ENCODE results near the gene ARMH3. TPM values are rescaled to one million over a fixed set of nuclear protein-coding genes. Genes with fewer than 3 reads are reported as not detected.

ARMH3 gene
- total RNA-seq, 1 experiment from 2014 or later, result 30.6 TPM

GRCh38 chr10:102067091-102067916, 11.3 kb upstream of the ARMH3 start:
- ChIA-PET POLR2A (interaction anchor here (0.5 kb wide), 1 partner anchor 8 kb away, joined by 5 read pairs; no protein-coding TSS in a partner anchor), CTCF (no interaction called here)
- H3K9me3 ChIP-seq (ENCODE audit: control insufficient read depth, insufficient read depth, low read depth, low read length), result no peaks in the 10 kb centered on the region
- TF ChIP-seq TCF7L2 (IDR thresholded peaks at IDR 0.05; ENCODE audit: low read depth, low read length), result no peak
- TF ChIP-seq SIN3A (IDR thresholded peaks at IDR 0.05; ENCODE audit: borderline replicate concordance, insufficient read depth, low read depth, low read length), result no peak
- no peak for TF ChIP-seq REST (IDR thresholded peaks at IDR 0.05; ENCODE audit: insufficient read depth in 1 of 2, low read depth in 2 of 2, low read length in 1 of 2)
- in situ Hi-C loops (cut with HindIII; ENCODE audit: low pct_unique_long_range_greater_than_20kb, low sequenced_read_pairs) (no loop called here), intact Hi-C loops (cut with micrococcal nuclease; ENCODE audit: unreplicated experiment) (no loop called here)
- H3K27ac ChIP-seq (ENCODE audit: low read length), result no peak overlapping the region
- no peak for DNase-seq (ENCODE audit: low read depth, low spot score)
- H3K36me3 ChIP-seq (ENCODE audit: control insufficient read depth, insufficient read depth, low read length), result no peaks in the 10 kb centered on the region
- no peak for ATAC-seq
- no TSS peak for BruUV-seq (replicated peaks)
- H3K4me1 ChIP-seq (ENCODE audit: control insufficient read depth, insufficient read depth, low read length), result peaks cover 20% of the 10 kb centered on the region
- H3K4me3 ChIP-seq (ENCODE audit: low read depth in 2 of 2, low read length in 2 of 2), result no peak overlapping the region
- H3K27me3 ChIP-seq (ENCODE audit: control insufficient read depth, insufficient read depth, low read length), result no peaks in the 10 kb centered on the region

- peak overlapping the region; percentile 88 for H3K27ac ChIP-seq (ENCODE audit: low read length)
- POLR2A ChIA-PET, result interaction anchor here (0.5 kb wide), 1 partner anchor 22 kb away, joined by 6 read pairs; no protein-coding TSS in a partner anchor
Measured at GRCh38 chr10:102066399-102067088, 10.6 kb upstream of the ARMH3 start.

More at GRCh38 chr10:102066399-102067088, 10.6 kb upstream of the ARMH3 start:
- in situ Hi-C loops (cut with HindIII; ENCODE audit: low pct_unique_long_range_greater_than_20kb, low sequenced_read_pairs), result no loop called here
- Histone ChIP-seq H3K9me3 (ENCODE audit: control insufficient read depth, insufficient read depth, low read depth, low read length) (no peaks in the 10 kb centered on the region), H3K36me3 (ENCODE audit: control insufficient read depth, insufficient read depth, low read length) (no peaks in the 10 kb centered on the region), H3K4me1 (ENCODE audit: control insufficient read depth, insufficient read depth, low read length) (peaks cover 20% of the 10 kb centered on the region), H3K4me3 (ENCODE audit: low read depth in 2 of 2, low read length in 2 of 2) (peak overlapping the region; percentile 77), H3K27me3 (ENCODE audit: control insufficient read depth, insufficient read depth, low read length) (no peaks in the 10 kb centered on the region)
- BruUV-seq (replicated peaks), result TSS peak; percentile 85
- intact Hi-C loops (cut with micrococcal nuclease; ENCODE audit: unreplicated experiment), result no loop called here
- CTCF ChIA-PET, result no interaction called here
- no peak; the same call in 1 of the 2 replicates for TF ChIP-seq POLR2AphosphoS5 (IDR thresholded peaks at IDR 0.05; ENCODE audit: low read depth, low read length)
- TF ChIP-seq TCF7L2 (IDR thresholded peaks at IDR 0.05; ENCODE audit: low read depth, low read length), result no peak
- TF ChIP-seq REST (IDR thresholded peaks at IDR 0.05; ENCODE audit: insufficient read depth in 1 of 2, low read depth in 2 of 2, low read length in 1 of 2), result no peak
- no peak for TF ChIP-seq SIN3A (IDR thresholded peaks at IDR 0.05; ENCODE audit: borderline replicate concordance, insufficient read depth, low read depth, low read length)
- TF ChIP-seq CTCF (IDR thresholded peaks at IDR 0.05), result no peak
- ATAC-seq, result no peak
- DNase-seq (ENCODE audit: low read depth, low spot score), result no peak

Measured in Panc1 (cell line).